Effector memory CD8-positive, alpha-beta T cell (primary cell): ENCODE results near the gene KCNJ13.

Source experiments
- ATAC-seq: fragments of 150-1000 bp; cut with Tn5 transposase; replicated peaks from 2 replicates; pipeline ENCODE4 v1.10.0; 2021; ENCODE audit warnings: mild to moderate bottlenecking, moderate library complexity
- DNase-seq, 3 experiments: peaks; one replicate each; pipeline ENCODE4 v3.0.0; 2021
- H3K27ac Mint-ChIP-seq, 2 donors: one replicate each; pipeline ENCODE4 v1.8.0; 2022; ENCODE audit warnings: mild to moderate bottlenecking in 2 of 2, mixed read lengths in 2 of 2, moderate library complexity in 2 of 2
- H3K27me3 Mint-ChIP-seq, 2 donors: one replicate each; pipeline ENCODE4 v1.8.0; 2022; ENCODE audit warnings: mixed read lengths in 2 of 2
- H3K36me3 Mint-ChIP-seq: one replicate; pipeline ENCODE4 v1.8.0; 2022; ENCODE audit warnings: mild to moderate bottlenecking, moderate library complexity, mixed read lengths; ENCODE audit not compliant: insufficient read depth
- H3K4me1 Mint-ChIP-seq, 2 donors: one replicate each; pipeline ENCODE4 v1.8.0; 2022; ENCODE audit warnings: low read depth in 2 of 2, mixed read lengths in 2 of 2
- H3K4me3 Mint-ChIP-seq, 2 donors: one replicate each; pipeline ENCODE4 v1.8.0; 2022; ENCODE audit warnings: mild to moderate bottlenecking in 2 of 2, mixed read lengths in 2 of 2, moderate library complexity in 2 of 2
- H3K9me3 Mint-ChIP-seq, 2 donors: one replicate each; pipeline ENCODE4 v1.8.0; 2022; ENCODE audit warnings: mixed read lengths in 2 of 2

Gene KCNJ13

DNA sequence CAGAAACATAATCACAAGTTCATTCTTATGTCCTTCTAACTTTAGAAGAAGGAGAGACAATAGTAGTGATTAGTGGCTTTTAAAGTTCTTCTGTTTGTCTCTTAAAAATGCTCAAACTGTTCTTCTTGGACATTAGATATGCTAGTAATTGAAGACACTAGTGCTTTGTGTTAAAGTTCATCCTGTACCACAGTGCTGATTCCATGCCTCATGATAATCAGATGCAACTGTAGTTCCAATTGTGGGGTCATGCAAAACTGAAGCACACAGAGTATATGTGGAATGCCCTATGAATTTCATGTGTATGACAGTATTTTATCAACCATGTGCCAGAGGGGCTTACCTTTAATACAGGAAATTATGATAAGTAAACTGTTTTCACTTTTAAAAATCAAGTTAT, 11.4 kb upstream of the KCNJ13 start:
- no peak overlapping the region for H3K27ac Mint-ChIP-seq
- H3K9me3 Mint-ChIP-seq, result no peaks in the 10 kb centered on the region
- H3K4me3 Mint-ChIP-seq, result no peak overlapping the region
- H3K4me1 Mint-ChIP-seq, result no peaks in the 10 kb centered on the region
- no peaks in the 10 kb centered on the region for H3K27me3 Mint-ChIP-seq
- ATAC-seq (no peak), DNase-seq (no peak)
- H3K36me3 Mint-ChIP-seq, result peaks cover 33% of the 10 kb centered on the region

DNA sequence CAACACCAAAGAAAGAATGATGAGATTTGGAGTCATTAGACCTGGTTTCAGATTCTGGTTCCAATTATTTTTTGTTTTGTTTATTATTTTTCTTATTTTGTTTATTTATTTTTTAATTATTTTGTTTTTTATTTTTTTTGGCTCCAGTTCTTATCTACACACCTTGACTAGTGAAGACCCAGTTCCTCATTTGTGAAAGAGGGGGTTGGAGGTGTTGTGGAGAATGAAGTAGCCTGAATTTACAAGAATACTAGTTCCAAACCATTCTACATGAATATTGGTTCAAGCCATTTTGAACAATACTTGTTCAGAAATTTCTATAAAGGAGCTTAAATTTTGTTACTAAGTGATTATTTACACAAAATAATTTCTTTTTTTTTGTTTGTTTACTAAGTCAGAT, 6.9 kb upstream of the KCNJ13 start:
- Mint-ChIP-seq H3K27me3 (no peaks in the 10 kb centered on the region), H3K27ac (no peak overlapping the region), H3K4me1 (peaks cover 3 to 11% of the 10 kb centered on the region in 2 donors), H3K4me3 (no peak overlapping the region), H3K9me3 (no peaks in the 10 kb centered on the region), H3K36me3 (peaks cover 15% of the 10 kb centered on the region)
- DNase-seq, result no peak
- no peak for ATAC-seq

DNA sequence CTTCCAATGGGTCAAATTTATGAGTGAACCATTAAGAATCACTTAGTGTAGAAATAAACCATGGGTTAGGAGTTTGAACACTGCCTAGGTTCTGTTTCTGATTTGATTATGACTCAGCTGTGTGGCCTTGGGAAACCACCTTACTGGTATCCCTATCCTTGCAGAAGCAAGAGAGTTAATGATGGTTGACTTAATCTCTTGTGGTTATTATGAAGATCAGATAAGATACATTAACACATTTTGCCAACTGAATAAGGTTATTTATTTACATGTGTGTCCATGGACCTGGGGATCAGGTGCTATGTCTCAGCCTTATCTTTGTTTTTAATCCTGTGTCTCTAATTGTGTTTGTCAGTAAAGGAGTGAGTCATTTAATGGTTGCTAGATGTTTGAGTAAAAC, 5.4 kb upstream of the KCNJ13 start:
- Mint-ChIP-seq H3K4me1 (peaks cover 3 to 11% of the 10 kb centered on the region in 2 donors), H3K27me3 (no peaks in the 10 kb centered on the region), H3K27ac (peak overlapping the region in 1 of 2 donors; percentile 67), H3K36me3 (peaks cover 11% of the 10 kb centered on the region), H3K9me3 (no peaks in the 10 kb centered on the region), H3K4me3 (no peak overlapping the region)
- peak; percentile 78 for ATAC-seq
- DNase-seq, result no peak

DNA sequence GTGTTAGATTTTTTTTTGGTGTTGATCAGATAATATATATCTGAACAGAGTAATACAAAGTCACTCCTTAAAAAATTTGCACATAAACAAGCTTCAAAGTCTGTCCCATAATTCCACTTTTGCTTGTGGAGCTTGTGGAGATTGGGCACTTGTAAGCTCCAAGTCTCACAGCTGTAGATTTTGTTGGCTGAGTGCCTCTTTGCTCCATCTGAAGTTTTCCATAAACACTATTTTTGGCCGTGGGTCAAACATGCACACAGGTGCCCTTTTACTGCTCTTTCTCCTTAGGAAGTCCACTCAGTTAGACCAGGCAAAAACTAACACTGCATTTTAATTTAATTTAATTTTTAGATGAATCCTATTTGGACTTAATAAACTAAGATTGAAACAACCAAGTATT, 3.6 kb upstream of the KCNJ13 start:
- Mint-ChIP-seq H3K27ac (peak overlapping the region in 1 of 2 donors; percentile 46), H3K4me1 (peaks cover 4 to 15% of the 10 kb centered on the region in 2 donors), H3K4me3 (no peak overlapping the region), H3K27me3 (no peaks in the 10 kb centered on the region), H3K9me3 (no peaks in the 10 kb centered on the region), H3K36me3 (peaks cover 9% of the 10 kb centered on the region)
- ATAC-seq, result no peak
- DNase-seq, result no peak

DNA sequence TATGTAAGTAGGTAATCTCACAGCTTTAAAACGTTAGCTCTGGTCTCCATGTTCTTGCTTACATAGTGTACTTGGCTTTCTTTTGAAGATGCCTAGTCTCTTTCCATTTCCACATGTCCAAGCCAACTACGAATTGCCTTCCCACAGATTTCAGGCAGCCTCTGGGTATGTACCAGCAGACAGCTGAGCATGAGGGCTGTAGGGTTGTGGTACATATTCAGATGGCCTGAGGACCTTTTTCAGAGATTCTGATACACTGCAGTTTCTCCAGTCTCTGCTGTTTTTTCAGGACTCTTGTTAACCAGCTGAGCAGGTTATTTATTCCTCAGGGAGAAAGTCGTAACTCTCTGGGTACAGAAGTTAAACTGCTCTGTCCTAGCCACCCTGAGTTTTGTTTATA, 3.1 kb upstream of the KCNJ13 start:
- H3K27ac Mint-ChIP-seq, result peak overlapping the region in 1 of 2 donors; percentile 46

DNA sequence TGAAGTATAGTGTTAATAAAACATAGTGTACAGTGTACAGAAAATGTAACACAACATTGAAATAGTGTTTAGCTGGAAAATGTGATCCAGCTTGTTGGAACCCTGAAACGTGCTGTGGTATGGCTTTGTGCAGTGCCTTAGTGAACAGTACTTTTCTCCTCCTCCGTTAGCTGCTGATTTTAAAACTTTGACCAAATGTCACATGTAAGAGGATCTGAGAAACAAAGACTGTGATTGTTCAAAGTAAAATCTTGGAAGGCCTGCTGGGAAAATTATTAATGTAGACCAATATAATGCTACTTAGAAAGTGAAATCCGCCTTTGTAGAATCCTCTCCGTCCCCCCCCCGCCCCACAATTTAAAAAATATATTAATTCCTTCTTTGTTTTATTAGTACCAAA, 911 bp upstream of the KCNJ13 start:
- Mint-ChIP-seq H3K9me3 (no peaks in the 10 kb centered on the region), H3K4me1 (peaks cover 11 to 25% of the 10 kb centered on the region in 2 donors), H3K27me3 (no peaks in the 10 kb centered on the region), H3K36me3 (peaks cover 5% of the 10 kb centered on the region), H3K27ac (no peak overlapping the region), H3K4me3 (no peak overlapping the region)
- ATAC-seq, result no peak
- DNase-seq, result no peak

More for the DNA sequence above, 3.1 kb upstream of the KCNJ13 start:
- Mint-ChIP-seq H3K4me3 (no peak overlapping the region), H3K27me3 (no peaks in the 10 kb centered on the region), H3K4me1 (peaks cover 4 to 15% of the 10 kb centered on the region in 2 donors), H3K36me3 (peaks cover 9% of the 10 kb centered on the region), H3K9me3 (no peaks in the 10 kb centered on the region)
- DNase-seq (no peak), ATAC-seq (no peak)

DNA sequence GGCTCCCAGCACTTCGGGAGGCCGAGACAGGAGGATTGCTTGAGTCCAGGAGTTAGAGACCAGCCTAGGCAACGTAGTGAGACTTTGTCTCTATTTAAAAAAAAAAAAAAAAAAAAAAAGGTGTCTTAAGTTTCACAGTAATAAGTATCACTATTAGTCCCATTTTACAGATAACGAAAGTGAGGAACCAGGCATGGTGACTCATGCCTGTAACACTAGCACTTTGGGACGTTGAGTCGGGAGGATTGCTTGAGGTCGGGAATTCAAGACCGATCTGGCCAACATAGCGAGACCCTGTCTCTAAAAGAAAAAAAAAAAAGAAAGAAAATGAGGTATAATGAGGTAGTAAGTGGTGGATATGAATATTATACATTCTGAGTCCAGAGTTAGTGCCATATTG, 2.5 kb downstream of the KCNJ13 start:
- ATAC-seq (no peak), DNase-seq (no peak)
- Mint-ChIP-seq H3K27ac (no peak overlapping the region), H3K4me3 (no peak overlapping the region), H3K27me3 (no peaks in the 10 kb centered on the region), H3K9me3 (no peaks in the 10 kb centered on the region), H3K36me3 (peaks cover 5% of the 10 kb centered on the region), H3K4me1 (peaks cover 12 to 24% of the 10 kb centered on the region in 2 donors)

DNA sequence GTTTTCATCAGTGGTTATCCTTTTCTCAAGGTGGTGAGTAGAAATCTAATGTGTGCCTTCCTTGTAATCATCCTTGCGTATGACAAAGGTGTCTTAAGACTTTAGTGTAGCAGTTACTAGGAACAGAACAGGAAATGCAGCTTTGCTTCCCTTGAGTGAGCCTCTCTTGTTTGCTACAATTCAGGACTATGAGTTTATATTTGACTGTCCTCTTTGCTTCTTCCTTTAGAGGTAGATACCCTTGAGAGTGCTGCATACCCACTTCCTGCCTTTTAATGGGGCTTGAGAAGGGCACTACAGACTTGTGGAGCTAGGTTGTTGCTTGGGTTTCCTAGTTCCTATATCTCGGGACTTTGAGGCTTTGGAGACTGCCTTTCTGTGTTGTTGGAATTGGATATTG, 3.8 kb downstream of the KCNJ13 start:
- ATAC-seq, result peak; percentile 39
- Mint-ChIP-seq H3K9me3 (no peaks in the 10 kb centered on the region), H3K4me3 (peak overlapping the region in 1 of 2 donors; percentile 9)

DNA sequence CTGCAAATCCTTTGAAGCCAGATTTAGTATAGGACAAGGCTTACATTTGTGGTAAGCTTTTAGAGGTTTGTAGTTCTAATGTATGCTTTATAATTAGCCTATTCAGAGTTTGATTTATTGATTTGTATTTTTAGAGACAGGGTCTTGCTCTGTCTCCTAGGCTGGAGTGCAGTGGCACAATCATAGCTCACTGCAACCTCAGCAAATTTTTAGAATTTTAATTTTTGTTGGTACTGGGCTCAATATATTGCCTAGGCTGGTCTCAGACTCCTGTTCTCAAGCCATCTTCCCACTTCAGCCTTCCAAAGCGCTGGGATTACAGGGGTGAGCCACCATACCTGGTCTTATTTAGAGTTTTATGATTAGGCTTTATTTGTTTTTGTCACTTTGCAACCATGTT, 4.5 kb downstream of the KCNJ13 start:
- Mint-ChIP-seq H3K27ac (no peak overlapping the region), H3K4me3 (peak overlapping the region in 1 of 2 donors; percentile 9), H3K27me3 (no peaks in the 10 kb centered on the region), H3K9me3 (no peaks in the 10 kb centered on the region), H3K36me3 (peaks cover 11% of the 10 kb centered on the region), H3K4me1 (peaks cover 12 to 19% of the 10 kb centered on the region in 2 donors)
- DNase-seq, result no peak
- ATAC-seq, result no peak

More for the DNA sequence above, 3.8 kb downstream of the KCNJ13 start:
- Mint-ChIP-seq H3K27ac (peak overlapping the region; percentile 57 to 83), H3K4me1 (peaks cover 12 to 19% of the 10 kb centered on the region in 2 donors), H3K27me3 (no peaks in the 10 kb centered on the region), H3K36me3 (peaks cover 11% of the 10 kb centered on the region)
- DNase-seq, result no peak

DNA sequence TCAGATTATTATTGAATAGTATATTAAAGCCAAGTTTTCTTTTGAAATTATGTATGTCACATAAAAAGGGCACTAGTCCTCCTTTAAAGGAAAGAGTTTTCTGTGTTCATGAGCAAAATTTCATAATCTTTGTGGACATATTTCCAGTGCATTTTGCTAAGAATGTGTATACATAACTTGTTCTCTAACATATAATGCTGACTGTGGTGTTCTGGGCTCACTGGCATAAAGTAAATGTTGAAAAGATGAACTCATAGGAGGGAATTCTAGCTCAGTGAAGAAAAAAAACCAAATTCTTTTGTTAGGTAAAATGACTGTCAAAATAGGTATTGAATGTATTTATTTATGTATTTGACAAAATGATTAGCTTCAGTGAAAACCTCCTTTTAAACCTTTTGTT, 6.2 kb downstream of the KCNJ13 start:
- no peak overlapping the region for H3K4me3 Mint-ChIP-seq
- ATAC-seq (no peak), DNase-seq (no peak)
- H3K9me3 Mint-ChIP-seq, result no peaks in the 10 kb centered on the region
- H3K27me3 Mint-ChIP-seq, result no peaks in the 10 kb centered on the region
- no peak overlapping the region for H3K27ac Mint-ChIP-seq
- peaks cover 24% of the 10 kb centered on the region for H3K36me3 Mint-ChIP-seq
- peaks cover 12 to 15% of the 10 kb centered on the region in 2 donors for H3K4me1 Mint-ChIP-seq

DNA sequence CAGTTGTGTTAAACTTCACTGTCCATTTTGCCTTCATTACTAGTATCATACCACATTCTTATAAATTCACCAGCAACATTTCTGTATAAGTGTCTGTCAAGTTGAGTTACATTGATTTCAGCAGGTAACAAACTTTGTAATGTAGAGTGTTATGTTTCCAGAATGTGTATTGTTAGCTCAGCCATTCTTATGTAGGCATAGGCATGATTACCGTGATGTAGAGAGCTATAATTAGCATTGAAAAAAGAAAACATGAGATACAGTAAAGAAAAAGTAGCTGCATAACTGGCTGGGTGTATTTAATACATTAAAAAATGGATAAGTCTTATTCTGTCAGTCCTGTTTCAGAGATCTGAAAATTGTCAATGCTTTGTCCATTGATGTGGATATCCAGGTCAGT, 8.5 kb downstream of the KCNJ13 start:
- peaks cover 29% of the 10 kb centered on the region for H3K36me3 Mint-ChIP-seq
- ATAC-seq, result no peak
- no peak for DNase-seq
- no peak overlapping the region for H3K27ac Mint-ChIP-seq
- no peak overlapping the region for H3K4me3 Mint-ChIP-seq
- no peaks in the 10 kb centered on the region for H3K9me3 Mint-ChIP-seq
- H3K4me1 Mint-ChIP-seq, result peaks cover 9 to 16% of the 10 kb centered on the region in 2 donors
- H3K27me3 Mint-ChIP-seq, result no peaks in the 10 kb centered on the region

DNA sequence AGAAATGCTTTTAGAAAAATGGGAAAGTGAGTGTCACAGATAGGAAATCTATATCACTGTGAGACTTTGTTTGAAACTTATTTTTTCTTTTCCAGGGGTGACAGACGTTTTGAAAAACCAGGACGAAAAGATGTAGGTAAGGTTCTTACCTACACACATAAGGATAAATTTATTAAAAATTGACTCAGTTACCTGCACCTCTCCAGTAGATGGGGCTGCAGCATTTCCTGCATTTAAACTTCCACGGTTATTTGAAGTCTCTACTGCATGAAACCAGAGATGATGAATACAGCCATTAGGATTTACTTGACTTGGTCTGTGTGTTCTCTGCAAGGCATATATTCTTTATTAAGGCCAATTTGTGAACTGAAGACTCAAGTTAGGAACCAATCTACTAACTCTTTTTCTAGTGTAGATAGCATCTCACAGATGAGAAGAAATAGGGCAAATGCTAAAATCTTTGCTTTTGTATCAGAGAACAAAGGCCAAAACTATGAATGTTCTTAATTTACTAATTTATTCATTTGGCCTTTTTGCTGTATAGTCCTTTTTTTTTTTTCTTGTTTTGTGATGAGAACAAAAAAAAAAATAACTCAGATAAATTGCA, 15.0 kb downstream of the KCNJ13 start:
- Mint-ChIP-seq H3K27me3 (no peaks in the 10 kb centered on the region), H3K36me3 (peaks cover 37% of the 10 kb centered on the region), H3K27ac (no peak overlapping the region), H3K9me3 (no peaks in the 10 kb centered on the region), H3K4me3 (no peak overlapping the region), H3K4me1 (peaks cover 0 to 23% of the 10 kb centered on the region in 2 donors)
- ATAC-seq (peak; percentile 52), DNase-seq (peak; percentile 17 to 37 (median 17))

DNA sequence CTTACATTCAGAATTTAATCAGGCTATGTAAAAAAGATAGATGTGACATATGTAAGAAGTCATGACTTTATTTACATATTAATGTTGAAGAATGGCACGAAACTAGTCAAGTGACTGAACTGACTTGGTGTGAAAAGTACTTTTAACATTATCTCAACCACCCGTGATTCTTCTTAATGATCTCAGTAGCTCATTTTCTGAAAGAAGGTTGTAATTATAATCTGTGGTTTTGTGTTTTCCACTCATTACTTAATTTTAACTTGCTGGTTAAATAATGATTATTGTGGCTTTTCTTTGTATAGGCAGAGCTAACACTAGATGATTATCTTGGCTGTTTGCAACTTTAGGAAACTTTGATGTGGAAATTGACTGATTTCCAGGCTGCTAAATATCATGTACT, 18.5 kb downstream of the KCNJ13 start:
- Mint-ChIP-seq H3K27me3 (no peaks in the 10 kb centered on the region), H3K36me3 (peaks cover 40% of the 10 kb centered on the region), H3K4me3 (peak overlapping the region in 1 of 2 donors; percentile 51), H3K9me3 (no peaks in the 10 kb centered on the region), H3K4me1 (peaks cover 0 to 29% of the 10 kb centered on the region in 2 donors), H3K27ac (peak overlapping the region; percentile 15 to 78)
- ATAC-seq (peak; percentile 51), DNase-seq (no peak)

DNA sequence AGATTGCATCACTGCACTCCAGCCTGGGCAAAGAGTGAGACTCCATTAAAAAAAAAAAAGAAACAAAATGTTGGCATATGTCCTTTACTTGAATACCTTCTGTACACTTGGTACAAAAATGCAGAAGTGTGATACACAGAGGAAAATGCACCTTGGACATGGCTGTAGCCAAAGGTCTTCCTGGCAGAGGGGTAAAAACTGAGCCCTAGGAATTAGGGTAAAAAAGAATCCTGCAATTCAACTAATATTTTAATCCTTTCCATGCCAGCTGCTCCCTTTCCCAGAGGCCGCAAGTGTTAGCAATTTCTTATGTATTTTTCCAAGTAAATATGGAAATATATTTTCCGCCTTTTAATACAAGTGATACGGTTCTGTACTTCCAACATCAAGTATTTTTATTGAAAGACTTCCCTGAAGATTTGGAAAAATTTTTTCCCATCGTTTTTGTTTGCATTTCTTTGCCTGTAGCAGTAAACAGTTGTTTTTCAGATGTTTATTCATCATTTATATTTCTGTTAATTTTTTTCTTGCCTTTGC, 26.2 kb downstream of the KCNJ13 start:
- peaks cover 57% of the 10 kb centered on the region for H3K36me3 Mint-ChIP-seq
- H3K27ac Mint-ChIP-seq, result peak overlapping the region in 1 of 2 donors; percentile 69
- H3K4me3 Mint-ChIP-seq, result no peak overlapping the region
- no peak for ATAC-seq
- H3K27me3 Mint-ChIP-seq, result no peaks in the 10 kb centered on the region
- no peaks in the 10 kb centered on the region for H3K4me1 Mint-ChIP-seq
- no peaks in the 10 kb centered on the region for H3K9me3 Mint-ChIP-seq
- no peak for DNase-seq
